Vagina (tissue), 2 donors: ENCODE measurements around the gene EPHB1.

Experiments
- POLR2A ChIP-seq, 2 donors: fragments of 450-650 bp; IDR thresholded peaks; one replicate each; pipeline ENCODE4 v1.6.1; 2017; ENCODE audit warnings: antibody characterized with exemption in 2 of 2, mild to moderate bottlenecking in 2 of 2, moderate library complexity in 2 of 2
- TF ChIP-seq, protein P1 (sequence below), 3 experiments: fragments of 450-650 bp in 2 of 3; fragments of 200-600 bp in 1 of 3; sonication (generic) in 1 of 3; IDR thresholded peaks; one replicate each; pipeline ENCODE4 v1.5.1; 2017 to 2019; ENCODE audit warnings: antibody characterized with exemption in 3 of 3, mild to moderate bottlenecking in 2 of 3, moderate library complexity in 2 of 3

DNA sequence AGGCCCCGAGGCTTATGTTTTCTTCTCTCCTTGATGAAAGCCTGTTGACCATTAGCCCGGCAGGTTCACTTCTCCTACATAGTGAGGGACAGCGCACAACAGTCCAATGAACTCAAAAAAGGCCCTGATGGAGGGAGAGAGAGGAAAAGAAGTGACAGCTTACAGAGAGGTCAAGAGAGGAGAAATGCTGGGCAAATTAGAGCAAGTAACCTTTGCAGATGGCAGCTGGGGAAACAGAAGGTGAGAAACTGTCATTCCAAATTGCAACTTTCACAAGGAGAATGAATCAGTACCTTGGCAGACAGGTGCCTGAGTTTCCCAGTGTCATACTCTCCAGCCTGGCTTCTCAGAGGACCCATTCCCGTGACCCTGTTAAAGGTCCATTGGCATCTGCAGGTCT is 252.0 kb downstream of the EPHB1 start:
- TF ChIP-seq, protein P1, sequence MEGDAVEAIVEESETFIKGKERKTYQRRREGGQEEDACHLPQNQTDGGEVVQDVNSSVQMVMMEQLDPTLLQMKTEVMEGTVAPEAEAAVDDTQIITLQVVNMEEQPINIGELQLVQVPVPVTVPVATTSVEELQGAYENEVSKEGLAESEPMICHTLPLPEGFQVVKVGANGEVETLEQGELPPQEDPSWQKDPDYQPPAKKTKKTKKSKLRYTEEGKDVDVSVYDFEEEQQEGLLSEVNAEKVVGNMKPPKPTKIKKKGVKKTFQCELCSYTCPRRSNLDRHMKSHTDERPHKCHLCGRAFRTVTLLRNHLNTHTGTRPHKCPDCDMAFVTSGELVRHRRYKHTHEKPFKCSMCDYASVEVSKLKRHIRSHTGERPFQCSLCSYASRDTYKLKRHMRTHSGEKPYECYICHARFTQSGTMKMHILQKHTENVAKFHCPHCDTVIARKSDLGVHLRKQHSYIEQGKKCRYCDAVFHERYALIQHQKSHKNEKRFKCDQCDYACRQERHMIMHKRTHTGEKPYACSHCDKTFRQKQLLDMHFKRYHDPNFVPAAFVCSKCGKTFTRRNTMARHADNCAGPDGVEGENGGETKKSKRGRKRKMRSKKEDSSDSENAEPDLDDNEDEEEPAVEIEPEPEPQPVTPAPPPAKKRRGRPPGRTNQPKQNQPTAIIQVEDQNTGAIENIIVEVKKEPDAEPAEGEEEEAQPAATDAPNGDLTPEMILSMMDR (IDR thresholded peaks at IDR 0.05): no peak
- no peak for TF ChIP-seq POLR2A (IDR thresholded peaks at IDR 0.05)
